GM12878 (cell line): ENCODE measurements around the gene ZSCAN10. TPM values are rescaled to one million over a fixed set of nuclear protein-coding genes. Genes with fewer than 3 reads are reported as not detected.

Experiments used
- ATAC-seq: fragments of 200-7000 bp; cut with Tn5 transposase; 3 replicates; pipeline ENCODE4 v1.9.1; 2020; ENCODE audit warnings: mild to moderate bottlenecking, moderate library complexity
- BruUV-seq: library from RNA; stranded (reverse); fragments of 400-500 nt; replicated peaks from 2 replicates; lab custom pipeline; 2021; lab: Mats Ljungman, UMichigan
- CTCF ChIA-PET: fragments of 300-600 bp; sonication (Branson Sonifier 250); formaldehyde crosslinking; extraction: SDS; loops from one replicate; lab custom pipeline; 2021; ENCODE audit warnings: inconsistent platforms; lab: Yijun Ruan, JAX
- POLR2A ChIA-PET: fragments of 350-600 bp; formaldehyde crosslinking; extraction: SDS; loops from one replicate; lab custom pipeline; 2021; ENCODE audit warnings: inconsistent platforms; lab: Charles Lee
- RAD21 ChIA-PET: fragments of 300-600 bp; sonication (Branson Sonifier 250); formaldehyde crosslinking; loops from one replicate; lab custom pipeline; 2023; ENCODE audit warnings: antibody characterized with exemption; ENCODE audit not compliant: unreplicated experiment; lab: Charles Lee
- SMC1A ChIA-PET: fragments of 300-600 bp; sonication (Branson Sonifier 250); formaldehyde crosslinking; loops from one replicate; lab custom pipeline; 2023; ENCODE audit not compliant: unreplicated experiment, uncharacterized antibody; lab: Charles Lee
- DNase-seq: peaks from one replicate; pipeline ENCODE4 v3.0.0-alpha.2; 2011; ENCODE audit warnings: low read depth, low spot score
- FAIRE-seq: peaks from 3 replicates; lab custom pipeline; 2011; peaks lifted over from hg19 to GRCh38; lab: Jason Lieb, UNC
- H2AFZ ChIP-seq: 2 replicates; pipeline ENCODE4 v1.6.0; 2011; ENCODE audit warnings: low read depth, low read length, control low read depth; ENCODE audit not compliant: control insufficient read depth
- H3K27ac ChIP-seq: 2 replicates; pipeline ENCODE4 v1.5.1; 2011; ENCODE audit warnings: control low read depth; ENCODE audit not compliant: control insufficient read depth, insufficient read depth
- H3K27me3 ChIP-seq, 2 experiments: replicated peaks in 1 of 2; 2 replicates each; pipeline versions ENCODE4 v1.6.0 to v1.6.1; 2011; ENCODE audit warnings: low read length in 1 of 2; ENCODE audit not compliant: control insufficient read depth in 2 of 2, insufficient read depth in 2 of 2
- H3K36me3 ChIP-seq, 2 experiments: 2 replicates each; pipeline ENCODE4 v1.5.1; 2011; ENCODE audit warnings: low read length in 1 of 2; ENCODE audit not compliant: control insufficient read depth in 2 of 2, insufficient read depth in 2 of 2
- H3K4me1 ChIP-seq: 2 replicates; pipeline ENCODE4 v1.6.1; 2011; ENCODE audit warnings: mild to moderate bottlenecking, low read length, moderate library complexity, mixed read lengths; ENCODE audit not compliant: control insufficient read depth, insufficient read depth
- H3K4me2 ChIP-seq: 2 replicates; pipeline ENCODE4 v1.6.0; 2011; ENCODE audit warnings: control low read depth; ENCODE audit not compliant: control insufficient read depth, insufficient read depth
- H3K4me3 ChIP-seq: fragments of 200-600 bp; sonication (generic); 2 replicates; pipeline ENCODE4 v1.5.1; 2016
- H3K79me2 ChIP-seq: 2 replicates; pipeline ENCODE4 v1.6.0; 2011; ENCODE audit warnings: low read length; ENCODE audit not compliant: control insufficient read depth, insufficient read depth
- H3K9ac ChIP-seq: 2 replicates; pipeline ENCODE4 v1.8.0; 2011; ENCODE audit warnings: low read length, control low read depth, mixed read lengths; ENCODE audit not compliant: control insufficient read depth, insufficient read depth
- H3K9me3 ChIP-seq: replicated peaks from 3 replicates; pipeline ENCODE4 v1.5.1; 2011; ENCODE audit warnings: mild to moderate bottlenecking, low read length; ENCODE audit not compliant: control insufficient read depth, insufficient read depth
- H4K20me1 ChIP-seq: 2 replicates; pipeline ENCODE4 v1.6.0; 2011; ENCODE audit not compliant: control insufficient read depth, insufficient read depth
- WGBS: methylation state at CpG from one replicate; pipeline ENCODE4 v1.1.6; 2016; ENCODE audit warnings: low lambda C conversion rate; ENCODE audit not compliant: insufficient replicate concordance, insufficient coverage; ENCODE audit errors: missing lambda C conversion rate; 5-methylcytosine and 5-hydroxymethylcytosine counted together
- in situ Hi-C: fragments of 300-500 bp; cut with MboI; formaldehyde crosslinking; loops from 9 replicates; pipeline ENCODE4 v1.14.3; 2018; ENCODE audit warnings: mixed read lengths
- intact Hi-C: fragments of 100-400 bp; cut with micrococcal nuclease; formaldehyde crosslinking; loops from one replicate; pipeline ENCODE4 v1.14.2; 2022; ENCODE audit not compliant: unreplicated experiment
- polyA plus RNA-seq, 11 experiments: library from polyadenylated mRNA; depleted of rRNA in 4 of 11; unstranded in 6 of 11; stranded (reverse) in 5 of 11; fragments of >200 nt; fragmentation: Nextera tagmentation in 4 of 11; fragmentation: Illumina TruSeq in 1 of 11; extraction: Ambion mirVana in 4 of 11; extraction: Trizol in 1 of 11; gene quantifications; 1 replicate in 1 of 11; 2 replicates in 10 of 11; pipeline versions ENCODE4 v1.2.1 to v1.2.3, GENCODE V29; 2011 to 2016; ENCODE audit warnings: inconsistent platforms in 2 of 11, missing spikeins in 2 of 11, low read depth in 1 of 11
- total RNA-seq, 4 experiments: library from RNA; depleted of rRNA in 3 of 4; stranded (reverse); fragments of >200 nt in 3 of 4; fragmentation: Illumina TruSeq in 1 of 4; extraction: Trizol in 1 of 4; gene quantifications; 2 replicates each; pipeline versions ENCODE4 v1.2.1 to v1.2.3, GENCODE V29; 2013 to 2021
- TF ChIP-seq, protein P1 (sequence below): fragments of 450-650 bp; formaldehyde crosslinking; IDR thresholded peaks from 2 replicates; pipeline ENCODE4 v1.4.0; 2020; ENCODE audit warnings: mild to moderate bottlenecking, moderate library complexity

Gene ZSCAN10
- total and polyA plus RNA-seq, 10 of the 15 experiments (the other 5 are each of a cell fraction or from before 2014, with no cell fraction given) = 0.06 to 0.33 TPM; not detected in 8

DNA sequence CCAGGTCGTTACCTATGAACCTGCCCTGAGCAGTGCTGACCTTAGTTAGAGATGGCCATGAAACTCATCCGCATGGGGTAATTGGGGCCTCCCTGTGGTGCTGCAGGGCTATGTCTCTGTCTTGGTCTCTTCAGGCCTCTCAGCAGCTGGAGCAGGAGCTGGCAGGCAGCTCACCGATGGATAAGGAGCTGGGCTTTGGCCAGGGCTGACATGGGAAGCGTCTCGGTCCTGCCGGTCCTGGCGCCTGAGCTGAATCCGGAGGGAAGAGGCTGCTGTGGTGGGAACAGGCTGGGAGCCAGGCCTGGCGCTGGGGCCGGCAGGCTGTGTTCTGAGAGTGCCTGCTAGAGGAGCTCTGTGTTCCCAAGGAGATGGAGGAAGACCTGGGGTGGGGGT is 23.6 kb downstream of the ZSCAN10 start:
- intact Hi-C loops (no loop called here), in situ Hi-C loops (no loop called here)
- Histone ChIP-seq H3K4me2 (peak overlapping the region; percentile 72), H4K20me1 (no peaks in the 10 kb centered on the region), H3K9me3 (peaks cover 8% of the 10 kb centered on the region), H3K27me3 (no peaks in the 10 kb centered on the region), H3K36me3 (no peaks in the 10 kb centered on the region), H3K4me3 (peak overlapping the region; percentile 55), H3K27ac (peak overlapping the region; percentile 77), H3K4me1 (peaks cover 45% of the 10 kb centered on the region), H3K9ac (peak overlapping the region; percentile 49), H3K79me2 (no peaks in the 10 kb centered on the region), H2AFZ (no peak overlapping the region)
- RAD21 ChIA-PET = interaction anchor here (1.1 to 3.5 kb wide), 5 partner anchors 9 to 61 kb away, joined by 3 to 14 read pairs (median 4); partner anchors contain the start of gene IL32
- CTCF ChIA-PET = interaction anchor here (0.9 to 6.0 kb wide), 9 partner anchors 11 to 53 kb away, joined by 3 to 42 read pairs (median 9); partner anchors contain the start of gene IL32
- peak; percentile 42 for ATAC-seq
- TF ChIP-seq, protein P1, sequence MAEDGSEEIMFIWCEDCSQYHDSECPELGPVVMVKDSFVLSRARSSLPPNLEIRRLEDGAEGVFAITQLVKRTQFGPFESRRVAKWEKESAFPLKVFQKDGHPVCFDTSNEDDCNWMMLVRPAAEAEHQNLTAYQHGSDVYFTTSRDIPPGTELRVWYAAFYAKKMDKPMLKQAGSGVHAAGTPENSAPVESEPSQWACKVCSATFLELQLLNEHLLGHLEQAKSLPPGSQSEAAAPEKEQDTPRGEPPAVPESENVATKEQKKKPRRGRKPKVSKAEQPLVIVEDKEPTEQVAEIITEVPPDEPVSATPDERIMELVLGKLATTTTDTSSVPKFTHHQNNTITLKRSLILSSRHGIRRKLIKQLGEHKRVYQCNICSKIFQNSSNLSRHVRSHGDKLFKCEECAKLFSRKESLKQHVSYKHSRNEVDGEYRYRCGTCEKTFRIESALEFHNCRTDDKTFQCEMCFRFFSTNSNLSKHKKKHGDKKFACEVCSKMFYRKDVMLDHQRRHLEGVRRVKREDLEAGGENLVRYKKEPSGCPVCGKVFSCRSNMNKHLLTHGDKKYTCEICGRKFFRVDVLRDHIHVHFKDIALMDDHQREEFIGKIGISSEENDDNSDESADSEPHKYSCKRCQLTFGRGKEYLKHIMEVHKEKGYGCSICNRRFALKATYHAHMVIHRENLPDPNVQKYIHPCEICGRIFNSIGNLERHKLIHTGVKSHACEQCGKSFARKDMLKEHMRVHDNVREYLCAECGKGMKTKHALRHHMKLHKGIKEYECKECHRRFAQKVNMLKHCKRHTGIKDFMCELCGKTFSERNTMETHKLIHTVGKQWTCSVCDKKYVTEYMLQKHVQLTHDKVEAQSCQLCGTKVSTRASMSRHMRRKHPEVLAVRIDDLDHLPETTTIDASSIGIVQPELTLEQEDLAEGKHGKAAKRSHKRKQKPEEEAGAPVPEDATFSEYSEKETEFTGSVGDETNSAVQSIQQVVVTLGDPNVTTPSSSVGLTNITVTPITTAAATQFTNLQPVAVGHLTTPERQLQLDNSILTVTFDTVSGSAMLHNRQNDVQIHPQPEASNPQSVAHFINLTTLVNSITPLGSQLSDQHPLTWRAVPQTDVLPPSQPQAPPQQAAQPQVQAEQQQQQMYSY (CRISPR knock-in tag) = no peak
- POLR2A ChIA-PET = interaction anchor here (1.0 to 4.4 kb wide), 3 partner anchors 10 to 59 kb away, joined by 4 to 38 read pairs (median 10); partner anchors contain the start of genes IL32 and ZNF213
- no peak for FAIRE-seq
- no TSS peak for BruUV-seq
- no peak for DNase-seq
- WGBS = 79% methylated on average over 8 of the region's 10 CpGs
- SMC1A ChIA-PET = interaction anchor here (1.0 to 6.1 kb wide), 6 partner anchors 10 to 56 kb away, joined by 3 to 52 read pairs (median 7); partner anchors contain the start of gene IL32
